IMR-90 (cell line): Measurements from ENCODE around the gene TOP2B. TPM values are rescaled to one million over a fixed set of nuclear protein-coding genes. Genes with fewer than 3 reads are reported as not detected.

Experiments used
- ATAC-seq: fragments of 200-7000 bp; cut with Tn5 transposase; 2 replicates; pipeline ENCODE4 v1.9.1; 2020; ENCODE audit warnings: low read depth, mild to moderate bottlenecking, moderate library complexity
- BruUV-seq: library from RNA; stranded (reverse); fragments of 400-500 nt; replicated peaks from 2 replicates; lab custom pipeline; 2021; lab: Mats Ljungman, UMichigan
- CTCF ChIA-PET: fragments of 300-600 bp; formaldehyde crosslinking; extraction: SDS; loops from one replicate; lab custom pipeline; 2021; ENCODE audit warnings: antibody characterized with exemption; lab: Yijun Ruan, JAX
- POLR2A ChIA-PET: fragments of 300-600 bp; sonication (Branson Sonifier 250); formaldehyde crosslinking; loops from one replicate; lab custom pipeline; 2022; ENCODE audit warnings: antibody characterized with exemption; ENCODE audit not compliant: unreplicated experiment; lab: Charles Lee
- DNase-seq: peaks from one replicate; pipeline ENCODE4 v3.0.0; 2013
- H2AFZ ChIP-seq: replicated peaks from 2 replicates; pipeline ENCODE3; 2013; ENCODE audit warnings: low read length, mild to moderate bottlenecking; ENCODE audit not compliant: poor library complexity
- H2AK5ac ChIP-seq: 2 replicates; pipeline ENCODE4 v1.6.1; 2013; ENCODE audit warnings: low read depth, low read length, inconsistent platforms
- H2AK9ac ChIP-seq: replicated peaks from 2 replicates; pipeline ENCODE3; 2013; ENCODE audit warnings: mild to moderate bottlenecking, low read depth, low read length, moderate library complexity; ENCODE audit not compliant: poor library complexity
- H2BK120ac ChIP-seq: 2 replicates; pipeline ENCODE4 v1.6.1; 2013; ENCODE audit warnings: low read depth, low read length, inconsistent platforms
- H2BK15ac ChIP-seq: 3 replicates; pipeline ENCODE4 v1.6.1; 2013; ENCODE audit warnings: low read depth, low read length, inconsistent platforms
- H2BK20ac ChIP-seq: 2 replicates; pipeline ENCODE4 v1.6.1; 2013; ENCODE audit warnings: low read depth, mild to moderate bottlenecking, inconsistent platforms, low read length, moderate library complexity
- H2BK5ac ChIP-seq: 2 replicates; pipeline ENCODE4 v1.6.1; 2013; ENCODE audit warnings: mild to moderate bottlenecking, low read depth, low read length, inconsistent platforms; ENCODE audit not compliant: poor library complexity, severe bottlenecking
- H3K14ac ChIP-seq: replicated peaks from 2 replicates; pipeline ENCODE4 v1.6.1; 2013; ENCODE audit warnings: low read depth, low read length, inconsistent platforms
- H3K18ac ChIP-seq: 2 replicates; pipeline ENCODE4 v1.6.1; 2013; ENCODE audit warnings: low read depth, low read length, control low read depth
- H3K23ac ChIP-seq: 2 replicates; pipeline ENCODE4 v1.6.1; 2013; ENCODE audit warnings: low read depth, low read length, inconsistent platforms
- H3K27ac ChIP-seq: 2 replicates; pipeline ENCODE4 v1.5.1; 2013; ENCODE audit warnings: mild to moderate bottlenecking, control low read depth, low read length; ENCODE audit not compliant: insufficient read depth
- H3K27me3 ChIP-seq: 2 replicates; pipeline ENCODE4 v1.6.1; 2013; ENCODE audit warnings: low read length; ENCODE audit not compliant: control insufficient read depth, insufficient read depth
- H3K36me3 ChIP-seq: 2 replicates; pipeline ENCODE4 v1.6.1; 2013; ENCODE audit warnings: low read length, mixed read lengths; ENCODE audit not compliant: control insufficient read depth, insufficient read depth
- H3K4ac ChIP-seq: 2 replicates; pipeline ENCODE4 v1.6.1; 2013; ENCODE audit warnings: low read depth, low read length, inconsistent platforms
- H3K4me1 ChIP-seq: 2 replicates; pipeline ENCODE4 v1.6.1; 2013; ENCODE audit warnings: low read length, mixed read lengths; ENCODE audit not compliant: control insufficient read depth, insufficient read depth
- H3K4me2 ChIP-seq: 2 replicates; pipeline ENCODE4 v1.6.1; 2013; ENCODE audit warnings: low read depth, mild to moderate bottlenecking, control low read depth, low read length, moderate library complexity
- H3K4me3 ChIP-seq: 2 replicates; pipeline ENCODE4 v1.5.1; 2013; ENCODE audit warnings: low read depth, mild to moderate bottlenecking, control low read depth, low read length, moderate library complexity; ENCODE audit not compliant: insufficient read depth
- H3K56ac ChIP-seq: 2 replicates; pipeline ENCODE4 v1.6.1; 2013; ENCODE audit warnings: low read length, inconsistent platforms; ENCODE audit not compliant: insufficient read depth; ENCODE audit errors: extremely low read depth
- H3K79me1 ChIP-seq, 2 experiments: 2 replicates each; pipeline ENCODE4 v1.6.1; 2013; ENCODE audit warnings: low read length in 2 of 2, inconsistent platforms in 1 of 2, low read depth in 1 of 2
- H3K9ac ChIP-seq: 2 replicates; pipeline ENCODE4 v1.6.1; 2013; ENCODE audit warnings: low read depth, low read length, control low read depth
- H3K9me1 ChIP-seq: 2 replicates; pipeline ENCODE4 v1.6.1; 2013; ENCODE audit warnings: low read length, inconsistent platforms; ENCODE audit not compliant: insufficient read depth
- H3K9me3 ChIP-seq: 2 replicates; pipeline ENCODE4 v1.6.1; 2013; ENCODE audit warnings: low read length; ENCODE audit not compliant: control insufficient read depth, insufficient read depth
- H4K20me1 ChIP-seq: 2 replicates; pipeline ENCODE4 v1.6.1; 2013; ENCODE audit warnings: low read length, inconsistent platforms; ENCODE audit not compliant: insufficient read depth
- H4K5ac ChIP-seq: 2 replicates; pipeline ENCODE4 v1.6.1; 2013; ENCODE audit warnings: mild to moderate bottlenecking, low read depth, low read length, control low read depth
- H4K8ac ChIP-seq, 2 experiments: 2 replicates each; pipeline ENCODE4 v1.6.1; 2013; ENCODE audit warnings: low read depth in 2 of 2, low read length in 2 of 2, control low read depth in 1 of 2, inconsistent platforms in 1 of 2
- H4K91ac ChIP-seq: 2 replicates; pipeline ENCODE4 v1.6.1; 2013; ENCODE audit warnings: low read depth, low read length, inconsistent platforms; ENCODE audit not compliant: insufficient read depth
- BHLHE40 ChIP-seq: fragments of 150-350 bp; IDR thresholded peaks from 2 replicates; pipeline ENCODE4 v1.6.1; 2016; ENCODE audit warnings: mild to moderate bottlenecking, low read depth, low read length
- CEBPB ChIP-seq: IDR thresholded peaks from 2 replicates; pipeline ENCODE4 v1.6.1; 2012; ENCODE audit warnings: low read depth, low read length, improper control_type of control experiment
- CTCF ChIP-seq: conservative IDR thresholded peaks from 2 replicates; pipeline ENCODE4 v1.5.1; 2012; ENCODE audit warnings: mild to moderate bottlenecking, low read depth, low read length, improper control_type of control experiment
- ELK1 ChIP-seq: fragments of 150-350 bp; IDR thresholded peaks from 2 replicates; pipeline ENCODE4 v1.6.1; 2016; ENCODE audit warnings: low read depth, mild to moderate bottlenecking, low read length, moderate library complexity, borderline replicate concordance
- FOS ChIP-seq: fragments of 150-350 bp; IDR thresholded peaks from 2 replicates; pipeline ENCODE4 v1.6.1; 2016; ENCODE audit warnings: low read depth, low read length
- MAZ ChIP-seq: IDR thresholded peaks from 2 replicates; pipeline ENCODE4 v1.6.1; 2012; ENCODE audit warnings: low read depth, mild to moderate bottlenecking, low read length, improper control_type of control experiment, moderate library complexity, borderline replicate concordance
- MXI1 ChIP-seq: IDR thresholded peaks from 2 replicates; pipeline ENCODE4 v1.6.1; 2012; ENCODE audit warnings: low read depth, mild to moderate bottlenecking, low read length, moderate library complexity, borderline replicate concordance
- NFE2L2 ChIP-seq: fragments of 150-350 bp; IDR thresholded peaks from 2 replicates; pipeline ENCODE4 v1.6.1; 2016; ENCODE audit warnings: low read depth, mild to moderate bottlenecking, low read length
- RAD21 ChIP-seq: IDR thresholded peaks from 2 replicates; pipeline ENCODE4 v1.6.1; 2012; ENCODE audit warnings: low read length, improper control_type of control experiment
- RCOR1 ChIP-seq: IDR thresholded peaks from 2 replicates; pipeline ENCODE4 v1.6.1; 2012; ENCODE audit warnings: mild to moderate bottlenecking, low read length, improper control_type of control experiment; ENCODE audit not compliant: insufficient replicate concordance
- RFX5 ChIP-seq: IDR thresholded peaks from 2 replicates; pipeline ENCODE4 v1.8.0; 2012; ENCODE audit warnings: low read depth, mild to moderate bottlenecking, low read length, moderate library complexity
- USF2 ChIP-seq: fragments of 150-350 bp; IDR thresholded peaks from 2 replicates; pipeline ENCODE4 v1.6.1; 2017; ENCODE audit warnings: mild to moderate bottlenecking, antibody characterized with exemption, low read length, low read depth
- dilution Hi-C: fragments of 300-500 bp; cut with HindIII; formaldehyde crosslinking; loops from one replicate; pipeline ENCODE4 v1.14.3; 2018; ENCODE audit warnings: low sequenced_read_pairs; ENCODE audit not compliant: unreplicated experiment
- in situ Hi-C: fragments of 300-500 bp; cut with MboI; formaldehyde crosslinking; loops from 3 replicates; pipeline ENCODE4 v1.14.3; 2019; ENCODE audit warnings: low sequenced_read_pairs, inconsistent platforms, mixed read lengths
- intact Hi-C: fragments of 100-400 bp; cut with micrococcal nuclease; formaldehyde crosslinking; loops from 2 replicates; pipeline ENCODE4 v1.10.0; 2022
- polyA plus RNA-seq, 3 experiments: library from polyadenylated mRNA; depleted of rRNA; stranded (reverse); fragments of >200 nt; gene quantifications; 2 replicates each; pipeline ENCODE4 v1.2.3, GENCODE V29; 2012; ENCODE audit warnings: low replicate concordance in 1 of 3
- total RNA-seq: library from RNA; depleted of rRNA; stranded (reverse); fragments of >200 nt; gene quantifications from 2 replicates; pipeline ENCODE4 v1.2.3, GENCODE V29; 2012

The TOP2B gene
- total and polyA plus RNA-seq, 2 of the 4 experiments (the other 2 are of a cell fraction) = 45.5 to 53.4 TPM

- peak overlapping the region; percentile 38; the same call in 1 of the 2 replicates for H3K9ac ChIP-seq
- CTCF ChIA-PET = interaction anchor here (0.6 to 2.7 kb wide), 15 partner anchors 9 to 1328 kb away, joined by 3 to 10 read pairs (median 3); no protein-coding TSS in a partner anchor
- ATAC-seq = no peak
Observed at GRCh38 chr3:25593001-25593400, 71.7 kb downstream of the TOP2B start.

More at GRCh38 chr3:25593001-25593400, 71.7 kb downstream of the TOP2B start:
- Histone ChIP-seq H3K27me3 (no peaks in the 10 kb centered on the region), H4K20me1 (no peaks in the 10 kb centered on the region), H4K8ac (no peak overlapping the region), H3K27ac (no peak overlapping the region), H3K9me3 (no peaks in the 10 kb centered on the region), H3K4me2 (peak overlapping the region; percentile 20; the same call in 1 of the 2 replicates), H2AFZ (no peak overlapping the region), H3K4ac (peak overlapping the region; percentile 56; the same call in 1 of the 2 replicates), H4K5ac (no peak overlapping the region), H2BK120ac (peak overlapping the region; percentile 42; the same call in 1 of the 2 replicates), H3K23ac (no peak overlapping the region), H3K4me1 (peaks cover 3% of the 10 kb centered on the region), H3K9me1 (peaks cover 5% of the 10 kb centered on the region; the same call in 1 of the 2 replicates), H3K56ac (no peak overlapping the region), H3K79me1 (no peaks in the 10 kb centered on the region), H3K36me3 (peaks cover 4% of the 10 kb centered on the region; the same call in 1 of the 2 replicates), H3K18ac (no peak overlapping the region; the same call in 1 of the 2 replicates), H2AK5ac (no peak overlapping the region), H3K4me3 (no peak overlapping the region), H2BK5ac (no peak overlapping the region), H4K91ac (0 out of 2 replicates have a peak overlapping the region, but pooled peaks have one; percentile 26), H2BK15ac (no peak overlapping the region), H2BK20ac (peak overlapping the region; percentile 41; the same call in 1 of the 2 replicates), H3K14ac (peak overlapping the region; percentile 67; the same call in 1 of the 2 replicates), H2AK9ac (no peak overlapping the region)
- dilution Hi-C loops (no loop called here), in situ Hi-C loops (loop anchor here (10.0 to 25.0 kb wide), 2 partner anchors 818 to 1331 kb away; no protein-coding TSS in a partner anchor), intact Hi-C loops (loop anchor here (10.0 kb wide), 1 partner anchor 1328 kb away; no protein-coding TSS in a partner anchor)
- POLR2A ChIA-PET = no interaction called here
- BruUV-seq = no TSS peak
- TF ChIP-seq MXI1 (no peak), RCOR1 (no peak), FOS (no peak), MAZ (no peak), CEBPB (no peak), RAD21 (no peak), USF2 (no peak), NFE2L2 (no peak), CTCF (no peak), ELK1 (no peak), RFX5 (no peak), BHLHE40 (no peak)
- no peak for DNase-seq
